AG04450 (cell line): ENCODE results near the gene CNTNAP4. TPM values are rescaled to one million over a fixed set of nuclear protein-coding genes. Genes with fewer than 3 reads are reported as not detected.

ENCODE experiments used
- CTCF ChIA-PET: fragments of 300-600, 350-600 bp; formaldehyde crosslinking; extraction: SDS; loops from one replicate; lab custom pipeline; 2022; ENCODE audit warnings: antibody characterized with exemption, inconsistent platforms; lab: Charles Lee
- POLR2A ChIA-PET: fragments of 350-600 bp; formaldehyde crosslinking; extraction: SDS; loops from one replicate; lab custom pipeline; 2021; ENCODE audit warnings: antibody characterized with exemption, inconsistent platforms; lab: Yijun Ruan, JAX
- DNase-seq: peaks from one replicate; pipeline ENCODE4 v3.0.0-alpha.2; 2011; ENCODE audit warnings: low read depth, low spot score
- H3K27ac ChIP-seq: one replicate; pipeline ENCODE4 v1.5.1; 2012; ENCODE audit warnings: low read depth, low read length, control low read depth
- H3K27me3 ChIP-seq: one replicate; pipeline ENCODE4 v1.6.0; 2012; ENCODE audit warnings: low read length; ENCODE audit not compliant: control insufficient read depth, insufficient read depth
- H3K4me3 ChIP-seq: 2 replicates; pipeline ENCODE4 v1.5.1; 2011; ENCODE audit warnings: mild to moderate bottlenecking, low read depth, low read length, control low read depth
- H3K9me3 ChIP-seq: 2 replicates; pipeline ENCODE4 v1.5.1; 2012; ENCODE audit warnings: low read length; ENCODE audit not compliant: control insufficient read depth, insufficient read depth
- polyA plus RNA-seq: library from polyadenylated mRNA; depleted of rRNA; stranded (reverse); fragments of >200 nt; gene quantifications from 2 replicates; pipeline ENCODE4 v1.2.3, GENCODE V29; 2011
- TF ChIP-seq, protein P1 (sequence below): IDR thresholded peaks from 2 replicates; pipeline ENCODE4 v1.5.1; 2011; ENCODE audit warnings: low read depth, low read length, control low read depth, inconsistent platforms

CNTNAP4 gene
- polyA plus RNA-seq, 1 experiment = not detected

DNA sequence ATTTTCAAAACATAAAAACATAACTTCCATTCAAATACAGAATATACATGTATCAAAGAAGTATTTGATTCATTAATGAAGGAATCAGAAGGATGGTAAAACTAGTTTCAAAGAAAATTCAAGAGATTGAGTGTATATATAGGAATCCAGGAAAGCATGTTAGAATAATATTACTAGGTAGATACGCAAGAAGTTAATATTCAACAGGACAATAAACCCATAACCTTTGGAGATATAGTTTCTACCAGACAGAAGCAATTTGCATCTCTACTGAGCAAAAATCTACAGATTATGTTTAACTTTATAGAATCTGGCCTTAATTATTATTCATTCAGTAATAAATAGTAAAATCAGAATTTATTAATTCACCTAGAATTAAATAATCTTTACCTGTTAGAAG lies 166.8 kb downstream of the CNTNAP4 start:
- CTCF ChIA-PET = interaction anchor here (0.6 kb wide), 1 partner anchor 175 kb away, joined by 4 read pairs; no protein-coding TSS in a partner anchor
- Histone ChIP-seq H3K4me3 (no peak overlapping the region), H3K27me3 (no peaks in the 10 kb centered on the region), H3K9me3 (no peaks in the 10 kb centered on the region), H3K27ac (no peak overlapping the region)
- no peak for DNase-seq
- TF ChIP-seq, protein P1, sequence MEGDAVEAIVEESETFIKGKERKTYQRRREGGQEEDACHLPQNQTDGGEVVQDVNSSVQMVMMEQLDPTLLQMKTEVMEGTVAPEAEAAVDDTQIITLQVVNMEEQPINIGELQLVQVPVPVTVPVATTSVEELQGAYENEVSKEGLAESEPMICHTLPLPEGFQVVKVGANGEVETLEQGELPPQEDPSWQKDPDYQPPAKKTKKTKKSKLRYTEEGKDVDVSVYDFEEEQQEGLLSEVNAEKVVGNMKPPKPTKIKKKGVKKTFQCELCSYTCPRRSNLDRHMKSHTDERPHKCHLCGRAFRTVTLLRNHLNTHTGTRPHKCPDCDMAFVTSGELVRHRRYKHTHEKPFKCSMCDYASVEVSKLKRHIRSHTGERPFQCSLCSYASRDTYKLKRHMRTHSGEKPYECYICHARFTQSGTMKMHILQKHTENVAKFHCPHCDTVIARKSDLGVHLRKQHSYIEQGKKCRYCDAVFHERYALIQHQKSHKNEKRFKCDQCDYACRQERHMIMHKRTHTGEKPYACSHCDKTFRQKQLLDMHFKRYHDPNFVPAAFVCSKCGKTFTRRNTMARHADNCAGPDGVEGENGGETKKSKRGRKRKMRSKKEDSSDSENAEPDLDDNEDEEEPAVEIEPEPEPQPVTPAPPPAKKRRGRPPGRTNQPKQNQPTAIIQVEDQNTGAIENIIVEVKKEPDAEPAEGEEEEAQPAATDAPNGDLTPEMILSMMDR = no peak
- POLR2A ChIA-PET = no interaction called here

DNA sequence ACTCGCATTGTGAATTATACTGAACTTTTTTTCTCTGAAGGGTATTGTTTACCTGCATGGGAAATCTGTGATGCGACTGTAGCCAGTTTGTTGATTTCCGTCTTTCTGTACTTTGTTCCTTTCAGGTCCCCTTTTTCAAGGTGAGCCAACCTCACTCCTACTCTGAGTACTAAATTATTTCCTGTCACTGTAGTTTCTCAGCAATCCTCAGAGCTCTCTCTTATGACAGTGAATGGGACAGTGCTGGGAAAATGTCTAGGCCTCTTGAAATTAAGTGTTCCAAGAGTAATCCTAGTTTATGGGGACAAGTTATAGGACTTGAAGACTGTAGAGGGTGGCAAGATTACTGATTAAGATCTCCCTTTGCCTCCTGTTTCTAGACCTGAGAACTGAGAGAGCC lies 167.6 kb downstream of the CNTNAP4 start:
- CTCF ChIA-PET = no interaction called here
- POLR2A ChIA-PET = no interaction called here

DNA sequence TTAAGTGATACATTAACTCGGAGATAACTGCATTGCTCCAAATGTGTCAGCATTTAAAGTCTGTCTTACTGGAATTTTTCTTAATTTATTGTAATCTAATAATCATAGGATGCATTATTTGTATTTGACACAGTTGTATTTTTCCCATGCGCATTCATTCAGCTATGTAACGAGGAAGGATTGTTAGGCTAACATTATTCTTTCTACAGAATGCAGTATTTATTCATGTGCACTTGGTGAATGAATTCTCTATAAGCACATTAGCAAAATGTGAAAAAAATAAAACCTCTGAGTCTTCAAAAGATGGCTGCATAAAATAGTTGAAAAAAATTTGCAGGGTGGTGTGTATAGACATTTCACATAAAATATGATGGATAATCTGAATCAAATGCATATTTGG lies 168.6 kb downstream of the CNTNAP4 start:
- H3K4me3 ChIP-seq = no peak overlapping the region
- H3K27ac ChIP-seq = no peak overlapping the region
- H3K27me3 ChIP-seq = no peaks in the 10 kb centered on the region
- POLR2A ChIA-PET = no interaction called here
- TF ChIP-seq, protein P1 = no peak
- CTCF ChIA-PET = no interaction called here
- H3K9me3 ChIP-seq = no peaks in the 10 kb centered on the region
- DNase-seq = no peak

More for the DNA sequence above, 167.6 kb downstream of the CNTNAP4 start:
- DNase-seq = no peak
- H3K27ac ChIP-seq = no peak overlapping the region
- no peaks in the 10 kb centered on the region for H3K27me3 ChIP-seq
- no peak overlapping the region for H3K4me3 ChIP-seq
- TF ChIP-seq, protein P1 = no peak
- no peaks in the 10 kb centered on the region for H3K9me3 ChIP-seq

DNA sequence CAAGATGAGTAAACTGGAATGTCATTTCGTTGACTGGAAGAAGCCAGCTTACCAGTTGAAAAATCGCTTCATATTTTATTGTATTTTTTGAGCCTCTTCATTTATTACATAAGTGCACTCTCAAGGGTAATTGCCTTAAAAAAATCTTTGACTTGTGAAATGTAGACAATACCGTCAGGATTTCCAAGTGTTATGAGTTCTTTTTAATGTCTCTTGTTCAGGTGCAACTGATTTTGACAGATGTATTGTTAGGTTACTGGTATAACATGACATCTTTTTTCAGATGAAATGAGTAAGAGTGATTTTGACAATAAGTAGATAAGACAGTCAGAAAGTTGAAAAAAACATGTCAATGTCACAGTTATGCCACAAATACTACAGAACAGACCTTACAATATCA lies 169.1 kb downstream of the CNTNAP4 start:
- H3K9me3 ChIP-seq = no peaks in the 10 kb centered on the region
- ChIA-PET CTCF (no interaction called here), POLR2A (no interaction called here)
- no peak for DNase-seq
- no peaks in the 10 kb centered on the region for H3K27me3 ChIP-seq
- no peak overlapping the region for H3K27ac ChIP-seq
- no peak overlapping the region for H3K4me3 ChIP-seq
- TF ChIP-seq, protein P1 = no peak

DNA sequence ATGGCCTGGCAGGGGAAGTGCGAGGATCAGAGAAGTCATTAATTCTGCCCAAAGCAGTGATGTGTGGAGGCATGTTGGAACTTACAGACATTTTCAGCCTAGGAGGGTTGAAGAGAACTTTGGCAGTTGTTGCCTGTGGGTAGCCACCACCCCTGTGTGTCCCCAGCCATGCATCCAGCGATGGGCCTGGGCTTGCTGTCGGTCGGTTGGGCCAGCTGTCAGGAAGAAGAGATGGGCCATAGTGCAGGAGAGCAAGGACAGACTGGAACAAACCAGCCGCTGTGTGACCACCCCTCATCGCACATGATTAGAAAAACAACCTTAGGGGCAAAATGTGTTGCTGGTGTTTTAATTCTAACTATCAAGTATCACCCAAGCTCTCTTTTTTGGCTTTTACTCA lies 173.7 kb downstream of the CNTNAP4 start:
- ChIA-PET POLR2A (no interaction called here), CTCF (no interaction called here)
- Histone ChIP-seq H3K4me3 (no peak overlapping the region), H3K27ac (no peak overlapping the region), H3K9me3 (no peaks in the 10 kb centered on the region), H3K27me3 (no peaks in the 10 kb centered on the region)
- TF ChIP-seq, protein P1 = no peak
- no peak for DNase-seq
